ENCODE data around the gene CNN2. TPM values are rescaled to one million over a fixed set of nuclear protein-coding genes. Genes with fewer than 3 reads are reported as not detected.

The CNN2 gene
- total and polyA plus RNA-seq, 9 of the 15 experiments (the other 6 are each of a cell fraction or from before 2014, with no cell fraction given): 12.1 to 174 (median 52.7) TPM

DNA sequence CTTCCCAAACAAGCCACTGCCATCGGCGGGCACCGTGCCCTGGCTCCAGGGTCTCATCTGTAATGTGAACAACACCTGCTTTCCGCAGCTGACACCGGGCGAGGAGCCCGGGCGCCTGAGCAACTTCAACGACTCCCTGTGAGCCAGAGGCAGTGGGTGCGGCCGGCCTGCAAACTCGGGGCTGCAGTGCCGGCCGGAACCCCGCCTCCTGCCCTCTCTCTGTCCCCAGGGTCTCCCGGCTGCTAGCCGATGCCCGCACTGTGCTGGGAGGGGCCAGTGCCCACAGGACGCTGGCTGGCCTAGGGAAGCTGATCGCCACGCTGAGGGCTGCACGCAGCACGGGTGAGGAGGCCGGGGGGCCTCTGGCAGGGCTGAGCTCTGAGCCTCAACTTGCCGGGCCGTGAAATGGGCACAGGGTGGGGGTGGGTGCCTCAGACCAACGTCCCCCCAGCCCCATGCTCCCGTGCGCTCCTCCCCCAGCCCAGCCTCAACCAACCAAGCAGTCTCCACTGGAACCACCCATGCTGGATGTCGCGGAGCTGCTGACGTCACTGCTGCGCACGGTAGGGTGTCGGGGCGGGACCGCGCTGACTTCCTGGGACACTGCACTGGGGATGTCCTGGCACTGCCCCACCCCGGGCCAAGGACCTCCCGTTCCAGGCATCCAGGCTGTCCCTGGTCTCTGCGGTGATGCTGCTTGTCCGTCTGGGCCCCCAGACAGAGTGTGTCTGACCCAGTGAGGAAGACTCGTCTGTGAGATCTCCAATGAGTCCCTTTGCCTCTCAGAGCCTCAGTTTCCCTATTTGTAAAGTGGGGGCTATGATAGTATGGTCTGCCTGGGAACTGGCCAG lies 15.7 kb downstream of the CNN2 start:
- Histone ChIP-seq H3K27ac (ENCODE audit: extremely low read depth, low read depth, low read length) (peak overlapping the region; percentile 72), H3K79me2 (ENCODE audit: control insufficient read depth, insufficient read depth, low read length) (peaks cover 41% of the 10 kb centered on the region), H3K4me3 (peak overlapping the region; percentile 55), H3K9ac (ENCODE audit: insufficient read depth in 1 of 2, low read depth in 2 of 2, low read length in 2 of 2) (peak overlapping the region; percentile 64 to 91), H3K9me1 (ENCODE audit: control insufficient read depth, insufficient read depth, low read length) (no peaks in the 10 kb centered on the region), H3K9me3 (replicated peaks; ENCODE audit: control insufficient read depth, insufficient read depth, low read depth, low read length) (no peaks in the 10 kb centered on the region), H3K27me3 (ENCODE audit: control insufficient read depth in 2 of 2, insufficient read depth in 2 of 2, low read length in 2 of 2) (no peaks in the 10 kb centered on the region), H3K36me3 (ENCODE audit: control insufficient read depth, insufficient read depth, low read length) (peaks cover 46% of the 10 kb centered on the region; the same call in 2 of the 3 replicates), H4K20me1 (replicated peaks; ENCODE audit: control insufficient read depth, insufficient read depth, low read length) (no peaks in the 10 kb centered on the region), H3K4me1 (replicated peaks in 1 of 2; ENCODE audit: control insufficient read depth in 2 of 2, insufficient read depth in 2 of 2, low read length in 2 of 2) (peaks cover 39 to 81% of the 10 kb centered on the region in 2 experiments), H3K4me2 (ENCODE audit: insufficient read depth, low read length) (peak overlapping the region; percentile 92), H2AFZ (ENCODE audit: low read depth, low read length) (peak overlapping the region; percentile 57)
- ChIA-PET POLR2A (interaction anchor here (0.6 to 11.0 kb wide), 9 partner anchors 13 to 709 kb away, joined by 3 to 176 read pairs (median 4); partner anchors contain the start of genes ARHGAP45, CIRBP, CNN2 and RNU6-2), CTCF (ENCODE audit: low intra/inter-chr PET ratio) (no interaction called here)
- ATAC-seq (peak; percentile 40), FAIRE-seq (peak; percentile 83), DNase-seq (ENCODE audit: extremely low read depth in 1 of 4, low spot score in 3 of 4) (peak; percentile 64 to 96 (median 72))
- 9% methylated on average over 39 of the region's 43 CpGs for WGBS (ENCODE audit: insufficient coverage, low coverage, missing lambda C conversion rate)
- no TSS peak for BruUV-seq (replicated peaks)
- in situ Hi-C loops (cut with MboI): no loop called here
- intact Hi-C loops (cut with micrococcal nuclease): loop anchor here (1.0 to 5.0 kb wide), 4 partner anchors 14 to 60 kb away; partner anchors contain the start of genes GPX4, RNU6-2 and TMEM259
- TF ChIP-seq YBX1 (IDR thresholded peaks at IDR 0.05) (no peak), ZNF311 (CRISPR knock-in tag; IDR thresholded peaks at IDR 0.05) (no peak), EGR1 (conservative IDR thresholded peaks at IDR 0.05) (peak; percentile 29; the same call in 1 of the 2 replicates), SRSF7 (optimal IDR thresholded peaks at IDR 0.05; ENCODE audit: low read depth, low read length) (no peak), GATAD2B (IDR thresholded peaks at IDR 0.05; ENCODE audit: borderline replicate concordance) (no peak), TAF1 (IDR thresholded peaks at IDR 0.05; ENCODE audit: control insufficient read depth, extremely low read depth, insufficient read depth, low read length, severe bottlenecking) (peak; percentile 57), TBL1XR1 (IDR thresholded peaks at IDR 0.05; ENCODE audit: low read length in 2 of 2) (peak in 1 of 2 experiments; percentile 60; a peak in 2 of 4 replicates), GTF2E2 (tag; IDR thresholded peaks at IDR 0.05) (no peak), KLF6 (CRISPR knock-in tag; IDR thresholded peaks at IDR 0.05; ENCODE audit: borderline replicate concordance) (no peak), GATA2 (CRISPR knock-in tag; IDR thresholded peaks at IDR 0.05) (no peak)
- TF ChIP-seq, protein P1, sequence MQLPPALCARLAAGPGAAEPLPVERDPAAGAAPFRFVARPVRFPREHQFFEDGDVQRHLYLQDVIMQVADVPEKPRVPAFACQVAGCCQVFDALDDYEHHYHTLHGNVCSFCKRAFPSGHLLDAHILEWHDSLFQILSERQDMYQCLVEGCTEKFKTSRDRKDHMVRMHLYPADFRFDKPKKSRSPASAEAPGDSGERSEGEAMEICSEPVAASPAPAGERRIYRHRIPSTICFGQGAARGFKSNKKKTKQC (CRISPR knock-in tag; IDR thresholded peaks at IDR 0.05): no peak; the same call in 1 of the 2 replicates
- TF ChIP-seq, protein P2, sequence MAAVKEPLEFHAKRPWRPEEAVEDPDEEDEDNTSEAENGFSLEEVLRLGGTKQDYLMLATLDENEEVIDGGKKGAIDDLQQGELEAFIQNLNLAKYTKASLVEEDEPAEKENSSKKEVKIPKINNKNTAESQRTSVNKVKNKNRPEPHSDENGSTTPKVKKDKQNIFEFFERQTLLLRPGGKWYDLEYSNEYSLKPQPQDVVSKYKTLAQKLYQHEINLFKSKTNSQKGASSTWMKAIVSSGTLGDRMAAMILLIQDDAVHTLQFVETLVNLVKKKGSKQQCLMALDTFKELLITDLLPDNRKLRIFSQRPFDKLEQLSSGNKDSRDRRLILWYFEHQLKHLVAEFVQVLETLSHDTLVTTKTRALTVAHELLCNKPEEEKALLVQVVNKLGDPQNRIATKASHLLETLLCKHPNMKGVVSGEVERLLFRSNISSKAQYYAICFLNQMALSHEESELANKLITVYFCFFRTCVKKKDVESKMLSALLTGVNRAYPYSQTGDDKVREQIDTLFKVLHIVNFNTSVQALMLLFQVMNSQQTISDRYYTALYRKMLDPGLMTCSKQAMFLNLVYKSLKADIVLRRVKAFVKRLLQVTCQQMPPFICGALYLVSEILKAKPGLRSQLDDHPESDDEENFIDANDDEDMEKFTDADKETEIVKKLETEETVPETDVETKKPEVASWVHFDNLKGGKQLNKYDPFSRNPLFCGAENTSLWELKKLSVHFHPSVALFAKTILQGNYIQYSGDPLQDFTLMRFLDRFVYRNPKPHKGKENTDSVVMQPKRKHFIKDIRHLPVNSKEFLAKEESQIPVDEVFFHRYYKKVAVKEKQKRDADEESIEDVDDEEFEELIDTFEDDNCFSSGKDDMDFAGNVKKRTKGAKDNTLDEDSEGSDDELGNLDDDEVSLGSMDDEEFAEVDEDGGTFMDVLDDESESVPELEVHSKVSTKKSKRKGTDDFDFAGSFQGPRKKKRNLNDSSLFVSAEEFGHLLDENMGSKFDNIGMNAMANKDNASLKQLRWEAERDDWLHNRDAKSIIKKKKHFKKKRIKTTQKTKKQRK (IDR thresholded peaks at IDR 0.05; ENCODE audit: borderline replicate concordance, low read depth, low read length): no peak
- TF ChIP-seq, protein P3, sequence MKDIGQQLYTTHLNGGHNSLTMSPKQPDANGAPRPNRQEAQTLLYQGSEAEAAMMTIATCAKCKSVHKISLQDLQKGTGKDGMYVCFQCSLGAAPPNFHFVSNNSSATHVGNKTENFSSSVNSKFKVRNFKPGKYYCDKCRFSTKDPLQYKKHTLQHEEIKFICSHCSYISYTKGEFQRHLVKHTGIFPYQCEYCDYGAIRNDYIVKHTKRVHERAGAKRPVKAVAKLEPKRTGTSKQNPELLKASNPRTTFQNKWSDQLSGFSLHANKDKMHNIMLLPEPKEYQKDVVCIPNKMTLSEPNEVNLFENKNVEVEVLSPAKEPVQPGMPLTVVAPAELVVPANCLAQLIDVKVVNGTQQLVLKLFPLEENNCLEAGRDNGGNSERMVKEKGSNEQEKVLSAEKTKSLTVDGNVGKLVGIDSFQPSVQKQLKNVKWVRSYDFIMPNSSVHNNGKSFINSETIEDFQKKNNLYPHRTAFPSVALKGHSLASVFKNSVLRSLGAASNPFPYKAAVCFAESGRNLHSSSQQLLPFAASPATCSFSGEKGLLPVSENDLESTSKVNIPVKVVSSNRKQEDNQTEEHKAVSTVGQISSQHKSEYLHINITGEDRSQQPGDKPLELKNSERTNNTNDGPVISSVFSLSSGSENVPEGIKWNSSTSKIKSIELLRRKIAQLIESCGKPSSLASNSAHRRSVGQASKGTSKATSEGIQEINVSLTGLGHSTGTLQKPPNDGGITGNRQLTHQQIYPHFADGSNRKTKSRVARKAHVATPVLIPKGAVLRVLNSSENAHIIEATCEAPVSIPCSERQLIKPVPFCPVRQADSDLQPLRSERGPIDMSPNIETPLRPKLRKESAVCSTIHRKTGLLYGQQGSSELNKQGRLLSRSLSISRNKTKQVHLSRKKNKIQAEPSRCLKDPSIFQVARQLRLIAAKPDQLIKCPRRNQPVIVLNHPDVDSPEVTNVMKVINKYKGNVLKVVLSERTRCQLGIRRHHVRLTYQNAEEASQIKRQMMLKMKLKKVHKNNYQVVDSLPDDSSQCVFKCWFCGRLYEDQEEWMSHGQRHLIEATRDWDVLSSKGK (CRISPR knock-in tag; IDR thresholded peaks at IDR 0.05): no peak
